ENCODE measurements around the gene S100A8.
"Not testable (repeated sequence)": the region's sequence is repeated elsewhere in the genome, so short reads cannot be mapped to it uniquely, and the experiment has no call there.

S100A8 gene

GRCh38 chr1:153428791-153429190 is 37.9 kb upstream of the S100A8 start:
- H3K4me3 Mint-ChIP-seq: no peak overlapping the region
- DNase-seq: no peak
- H3K4me1 Mint-ChIP-seq (ENCODE audit: low read depth in 2 of 2): no peaks in the 10 kb centered on the region
- no peak for ATAC-seq (replicated peaks)
- H3K36me3 Mint-ChIP-seq (ENCODE audit: insufficient read depth): no peaks in the 10 kb centered on the region
- H3K27ac Mint-ChIP-seq: no peak overlapping the region
- H3K9me3 Mint-ChIP-seq: no peaks in the 10 kb centered on the region
- peaks cover 71 to 85% of the 10 kb centered on the region in 2 donors for H3K27me3 Mint-ChIP-seq

DNA sequence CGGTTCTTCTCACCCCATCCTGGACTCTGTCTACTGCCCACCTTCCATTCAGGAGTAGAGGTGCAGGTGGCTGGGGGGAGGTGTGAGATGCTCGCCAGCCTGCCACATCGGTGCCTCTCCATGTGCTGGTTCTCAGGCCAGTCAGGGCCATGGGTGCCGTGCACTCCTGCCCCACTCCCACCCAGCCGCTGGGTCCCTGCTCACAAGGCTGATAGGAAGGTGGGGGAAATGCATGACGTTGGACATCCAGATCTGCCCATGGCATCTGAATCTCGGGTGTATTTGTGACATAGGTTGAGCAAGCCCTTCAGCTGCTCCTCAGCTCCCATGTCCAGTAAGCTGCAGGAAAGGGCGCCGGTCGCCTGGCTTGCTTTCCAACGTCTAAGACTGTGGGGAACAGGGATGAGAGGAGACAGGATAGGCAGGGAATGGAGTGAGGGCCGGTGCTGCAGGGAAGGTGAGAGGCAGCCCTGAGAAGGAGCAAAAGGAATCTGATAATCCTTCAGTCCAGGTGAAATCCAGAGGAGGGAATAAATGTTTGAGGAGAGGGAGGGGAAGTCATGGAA is 37.3 kb upstream of the S100A8 start:
- peaks cover 69 to 79% of the 10 kb centered on the region in 2 donors for H3K27me3 Mint-ChIP-seq
- DNase-seq: no peak

DNA sequence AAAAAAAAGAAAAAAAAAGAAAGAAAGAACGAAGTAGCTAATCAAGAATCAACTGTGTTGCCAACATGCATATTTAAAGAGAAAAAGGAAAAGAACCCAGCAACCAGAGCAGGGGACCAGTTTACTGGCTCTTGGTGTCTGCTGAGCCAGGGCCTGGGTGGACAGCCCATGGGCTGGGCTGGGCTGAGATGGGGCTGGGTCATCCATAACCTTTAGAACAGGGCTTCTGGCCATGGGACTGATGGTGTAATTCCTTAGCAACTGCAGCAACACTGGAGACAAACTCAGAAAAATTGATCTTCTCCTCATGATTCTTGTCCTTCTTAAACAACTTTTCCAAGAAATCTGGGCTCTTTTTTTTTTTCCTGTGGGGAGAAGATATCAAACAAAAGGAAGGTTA is 35.9 kb upstream of the S100A8 start:
- peaks cover 59 to 67% of the 10 kb centered on the region in 2 donors for H3K27me3 Mint-ChIP-seq
- no peaks in the 10 kb centered on the region for H3K9me3 Mint-ChIP-seq
- H3K27ac Mint-ChIP-seq: no peak overlapping the region

More for the DNA sequence above, 37.3 kb upstream of the S100A8 start:
- ATAC-seq (replicated peaks): no peak
- Mint-ChIP-seq H3K4me3 (no peak overlapping the region), H3K9me3 (no peaks in the 10 kb centered on the region), H3K36me3 (ENCODE audit: insufficient read depth) (no peaks in the 10 kb centered on the region), H3K27ac (no peak overlapping the region), H3K4me1 (ENCODE audit: low read depth in 2 of 2) (no peaks in the 10 kb centered on the region)

DNA sequence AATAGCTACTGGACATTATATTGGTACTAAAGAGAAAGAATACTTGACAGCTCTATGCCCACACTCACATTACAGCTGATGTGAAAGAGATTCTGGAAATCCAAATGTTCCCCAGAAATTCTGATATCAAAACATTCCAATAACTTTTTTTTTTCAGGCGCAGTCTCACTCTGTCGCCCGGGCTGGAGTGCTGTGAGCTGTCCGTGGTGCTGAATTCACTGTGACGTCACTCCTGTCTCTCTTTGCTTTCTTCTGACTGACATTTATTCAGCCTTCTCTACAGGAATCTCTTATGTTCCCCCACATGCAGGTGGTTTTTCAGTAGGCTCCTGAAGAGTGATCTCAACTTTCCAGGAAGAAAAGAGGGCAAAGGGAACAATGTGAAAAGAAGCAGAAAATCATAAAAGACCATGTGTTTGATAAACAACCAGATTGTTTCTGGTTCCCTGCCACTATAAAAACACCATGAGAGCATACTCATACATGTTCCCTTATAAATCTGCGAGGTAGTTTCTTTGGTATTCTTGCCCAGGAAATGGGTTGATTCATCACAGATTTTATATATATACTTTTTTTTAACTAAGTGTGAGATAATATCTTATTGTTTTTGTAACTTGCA is 31.7 kb upstream of the S100A8 start:
- Mint-ChIP-seq H3K4me1 (ENCODE audit: low read depth in 2 of 2) (no peaks in the 10 kb centered on the region), H3K36me3 (ENCODE audit: insufficient read depth) (no peaks in the 10 kb centered on the region), H3K4me3 (no peak overlapping the region), H3K9me3 (no peaks in the 10 kb centered on the region), H3K27me3 (peaks cover 56 to 69% of the 10 kb centered on the region in 2 donors), H3K27ac (no peak overlapping the region)
- ATAC-seq (replicated peaks): peak; percentile 42
- peak; percentile 43 to 59 (median 53) for DNase-seq

More for the DNA sequence above, 35.9 kb upstream of the S100A8 start:
- ATAC-seq (replicated peaks): no peak
- Mint-ChIP-seq H3K4me3 (no peak overlapping the region), H3K4me1 (ENCODE audit: low read depth in 2 of 2) (no peaks in the 10 kb centered on the region), H3K36me3 (ENCODE audit: insufficient read depth) (no peaks in the 10 kb centered on the region)
- no peak for DNase-seq

DNA sequence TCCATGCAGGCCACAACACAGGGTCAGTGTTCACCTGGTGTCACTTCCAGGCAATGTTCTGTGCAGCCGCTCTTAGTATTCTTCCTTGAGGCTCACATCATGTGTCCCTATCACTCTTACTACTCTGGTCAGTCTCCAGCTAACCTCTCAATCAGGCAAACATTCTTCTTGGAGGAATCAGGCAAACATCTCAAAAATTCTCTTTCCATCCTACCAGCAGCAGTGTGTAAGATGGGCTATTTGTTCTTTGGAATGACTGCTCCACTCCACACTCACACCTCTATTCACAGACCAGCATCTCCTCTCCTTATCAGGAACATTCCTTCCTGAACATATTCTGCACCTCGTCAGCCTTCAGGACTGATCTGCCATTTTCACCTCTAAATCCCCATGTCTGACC is 29.4 kb upstream of the S100A8 start:
- no peaks in the 10 kb centered on the region for H3K4me1 Mint-ChIP-seq (ENCODE audit: low read depth in 2 of 2)
- peaks cover 42 to 65% of the 10 kb centered on the region in 2 donors for H3K27me3 Mint-ChIP-seq
- ATAC-seq (replicated peaks): no peak

DNA sequence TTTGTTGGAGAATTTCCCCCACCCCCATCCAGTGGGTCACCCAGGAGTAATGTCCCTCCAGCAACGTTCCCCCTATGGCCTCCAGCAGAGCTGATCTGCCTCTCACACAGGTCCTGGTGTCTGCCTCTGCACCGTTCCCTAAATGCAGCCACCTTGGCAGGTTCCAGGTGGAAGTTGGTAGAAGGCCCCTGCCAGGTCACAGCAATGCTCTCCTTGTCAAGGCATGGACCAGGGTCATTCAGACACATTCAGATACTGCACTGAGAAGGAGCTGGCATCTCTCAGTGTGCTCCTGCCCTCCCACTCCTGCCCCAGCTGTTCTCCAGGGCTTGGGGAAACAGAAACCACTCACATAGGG is 28.5 kb upstream of the S100A8 start:
- H3K36me3 Mint-ChIP-seq (ENCODE audit: insufficient read depth); ATAC-seq (replicated peaks); H3K9me3 Mint-ChIP-seq; DNase-seq; H3K27ac Mint-ChIP-seq; H3K4me3 Mint-ChIP-seq; H3K4me1 Mint-ChIP-seq (ENCODE audit: low read depth in 2 of 2): not testable (repeated sequence)
- peaks cover 33 to 57% of the 10 kb centered on the region in 2 donors for H3K27me3 Mint-ChIP-seq

More for the DNA sequence above, 29.4 kb upstream of the S100A8 start:
- no peak overlapping the region for H3K27ac Mint-ChIP-seq
- H3K9me3 Mint-ChIP-seq: no peaks in the 10 kb centered on the region
- no peaks in the 10 kb centered on the region for H3K36me3 Mint-ChIP-seq (ENCODE audit: insufficient read depth)
- H3K4me3 Mint-ChIP-seq: no peak overlapping the region
- DNase-seq: no peak

- H3K27ac Mint-ChIP-seq; ATAC-seq (replicated peaks); H3K4me1 Mint-ChIP-seq (ENCODE audit: low read depth in 2 of 2); H3K4me3 Mint-ChIP-seq; DNase-seq; H3K9me3 Mint-ChIP-seq; H3K36me3 Mint-ChIP-seq (ENCODE audit: insufficient read depth): not testable (repeated sequence)
- H3K27me3 Mint-ChIP-seq: peaks cover 29 to 57% of the 10 kb centered on the region in 2 donors
These were observed 28.0 kb upstream of the S100A8 start for GRCh38 chr1:153418758-153419435.

DNA sequence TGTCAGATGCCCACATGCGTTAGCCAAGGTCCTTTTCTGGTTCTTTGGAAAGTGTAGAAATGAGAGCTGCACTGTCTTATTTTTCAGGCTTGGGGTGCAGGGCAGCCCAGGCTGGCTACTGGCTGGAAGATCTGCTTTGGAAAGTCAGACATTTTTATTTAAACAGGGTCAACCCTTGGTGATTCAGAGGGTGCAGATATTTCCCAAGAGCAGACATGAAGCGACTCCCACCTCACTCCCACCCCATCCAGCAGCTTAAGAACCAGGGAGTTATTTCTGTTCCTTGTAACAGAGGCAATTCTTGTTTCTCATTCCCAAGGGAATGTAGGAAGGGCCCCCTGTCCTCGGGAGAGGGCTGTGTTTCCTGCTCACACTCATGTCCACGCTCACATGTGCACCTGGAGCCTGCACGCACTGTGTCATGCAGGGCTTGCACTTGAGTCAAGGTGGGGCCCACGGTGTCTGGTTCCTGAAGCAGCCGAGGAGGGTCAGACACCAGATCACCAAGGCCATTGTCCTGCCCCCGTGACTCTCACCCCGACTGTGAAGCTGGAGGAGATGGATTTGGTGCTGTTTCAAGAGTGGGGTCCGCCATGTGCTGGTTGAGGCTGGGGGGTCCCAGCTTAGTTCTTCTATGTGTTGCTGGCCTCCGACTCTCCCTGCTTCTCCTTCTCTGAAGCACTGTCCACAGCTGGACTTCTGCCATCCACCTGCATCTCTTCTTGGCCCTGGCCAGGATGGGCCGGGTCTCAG is 26.4 kb upstream of the S100A8 start:
- Mint-ChIP-seq H3K4me3 (no peak overlapping the region), H3K4me1 (ENCODE audit: low read depth in 2 of 2) (no peaks in the 10 kb centered on the region)
- DNase-seq: no peak

DNA sequence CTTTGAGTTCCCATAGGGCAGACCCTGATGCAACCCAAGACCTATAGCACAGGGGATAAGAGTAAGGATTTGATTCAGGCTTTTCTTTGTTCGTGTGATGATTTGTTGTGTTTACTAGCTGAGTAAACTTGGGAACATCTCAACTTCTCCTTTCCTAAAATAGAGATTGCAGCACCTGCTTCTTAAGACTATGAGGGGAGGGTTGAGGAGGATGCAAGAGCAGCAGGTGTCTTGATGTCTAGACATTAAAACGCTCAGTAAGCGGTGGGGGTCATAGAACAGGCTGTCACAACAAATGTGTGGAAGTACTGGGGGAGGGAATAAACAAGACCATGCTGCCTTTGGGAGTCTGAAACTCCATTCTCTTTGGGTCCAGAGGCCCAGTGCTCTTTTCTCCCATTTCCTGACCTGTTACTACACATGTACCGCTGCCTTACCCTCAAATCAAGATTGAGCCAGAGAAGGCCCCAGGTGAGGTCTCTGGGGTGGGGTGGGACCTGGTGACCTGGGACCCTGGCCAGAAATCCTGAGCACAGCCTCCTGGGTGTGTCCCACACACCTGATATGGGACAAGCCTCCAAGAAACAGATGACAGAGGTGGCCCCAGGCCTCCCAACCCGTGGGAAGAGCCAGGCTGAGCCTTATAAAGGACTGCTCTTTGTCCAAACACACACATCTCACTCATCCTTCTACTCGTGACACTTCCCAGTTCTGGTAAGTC is 25.1 kb upstream of the S100A8 start, which contains the start of gene S100A7A:
TSS of gene S100A7A (plus strand) at position 671 of the 721 bp plus-strand sequence. CDS start 1,563 bp downstream, outside the sequence.
- Mint-ChIP-seq H3K36me3 (ENCODE audit: insufficient read depth) (no peaks in the 10 kb centered on the region), H3K9me3 (no peaks in the 10 kb centered on the region), H3K4me3 (no peak within 1 kb of the TSS), H3K27me3 (peaks cover 34 to 61% of the 10 kb centered on the region in 2 donors), H3K4me1 (ENCODE audit: low read depth in 2 of 2) (no peaks in the 10 kb centered on the region), H3K27ac (no peak within 1 kb of the TSS)
- ATAC-seq (replicated peaks): no peak
- DNase-seq: no peak

More for the DNA sequence above, 26.4 kb upstream of the S100A8 start:
- Mint-ChIP-seq H3K27me3 (peaks cover 29 to 57% of the 10 kb centered on the region in 2 donors), H3K27ac (no peak overlapping the region), H3K9me3 (no peaks in the 10 kb centered on the region), H3K36me3 (ENCODE audit: insufficient read depth) (no peaks in the 10 kb centered on the region)
- ATAC-seq (replicated peaks): no peak

GRCh38 chr1:153413961-153414360 is 23.1 kb upstream of the S100A8 start:
- H3K4me3 Mint-ChIP-seq; ATAC-seq (replicated peaks); DNase-seq: not testable (repeated sequence)

DNA sequence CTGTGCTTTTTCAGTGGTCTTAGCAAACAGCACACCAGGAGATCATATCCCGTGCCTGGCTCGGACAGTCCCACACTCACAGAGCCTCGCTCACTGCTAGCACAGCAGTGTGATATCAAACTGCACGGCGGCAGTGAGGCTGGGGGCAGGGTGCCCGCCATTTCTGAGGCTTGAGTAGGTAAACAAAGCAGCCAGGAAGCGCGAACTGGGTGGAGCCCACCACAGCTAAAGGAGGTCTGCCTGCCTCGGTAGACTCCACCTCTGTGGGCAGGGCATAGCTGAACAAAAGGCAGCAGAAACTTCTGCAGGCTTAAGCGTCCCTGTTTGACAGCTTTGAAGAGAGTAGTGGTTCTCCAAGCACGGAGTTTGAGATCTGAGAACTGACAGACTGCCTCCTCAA is 16.4 kb upstream of the S100A8 start:
- not testable (repeated sequence) for H3K9me3 Mint-ChIP-seq; H3K36me3 Mint-ChIP-seq (ENCODE audit: insufficient read depth); DNase-seq; H3K27ac Mint-ChIP-seq; H3K4me1 Mint-ChIP-seq (ENCODE audit: low read depth in 2 of 2); H3K4me3 Mint-ChIP-seq; ATAC-seq (replicated peaks)
- peaks cover 53 to 60% of the 10 kb centered on the region in 2 donors for H3K27me3 Mint-ChIP-seq

More at GRCh38 chr1:153413961-153414360, 23.1 kb upstream of the S100A8 start:
- not testable (repeated sequence) for H3K27ac Mint-ChIP-seq; H3K4me1 Mint-ChIP-seq (ENCODE audit: low read depth in 2 of 2); H3K9me3 Mint-ChIP-seq; H3K36me3 Mint-ChIP-seq (ENCODE audit: insufficient read depth)
- H3K27me3 Mint-ChIP-seq: peaks cover 36 to 57% of the 10 kb centered on the region in 2 donors

- H3K4me3 Mint-ChIP-seq; H3K27ac Mint-ChIP-seq; H3K9me3 Mint-ChIP-seq; H3K4me1 Mint-ChIP-seq (ENCODE audit: low read depth in 2 of 2); DNase-seq; H3K36me3 Mint-ChIP-seq (ENCODE audit: insufficient read depth); ATAC-seq (replicated peaks): not testable (repeated sequence)
- peaks cover 54 to 56% of the 10 kb centered on the region in 2 donors for H3K27me3 Mint-ChIP-seq
These were observed 15.1 kb upstream of the S100A8 start for GRCh38 chr1:153405825-153406599.

All from effector memory CD8-positive, alpha-beta T cell (primary cell).